ENCODE data around the gene SMC1A.

- TF ChIP-seq CTCF (IDR thresholded peaks at IDR 0.05) (no peak), EP300 (IDR thresholded peaks at IDR 0.05) (no peak), POLR2A (IDR thresholded peaks at IDR 0.05; ENCODE audit: low read depth) (no peak)
Measured at GRCh38 chrX:53373307-53373706, 49.1 kb downstream of the SMC1A start.

Data from esophagus muscularis mucosa (tissue), 4 donors.